Measurements from ENCODE around the gene KRT3.

GRCh38 chr12:52825961-52826360 lies 30.0 kb upstream of the KRT3 start:
- TF ChIP-seq, protein P1, sequence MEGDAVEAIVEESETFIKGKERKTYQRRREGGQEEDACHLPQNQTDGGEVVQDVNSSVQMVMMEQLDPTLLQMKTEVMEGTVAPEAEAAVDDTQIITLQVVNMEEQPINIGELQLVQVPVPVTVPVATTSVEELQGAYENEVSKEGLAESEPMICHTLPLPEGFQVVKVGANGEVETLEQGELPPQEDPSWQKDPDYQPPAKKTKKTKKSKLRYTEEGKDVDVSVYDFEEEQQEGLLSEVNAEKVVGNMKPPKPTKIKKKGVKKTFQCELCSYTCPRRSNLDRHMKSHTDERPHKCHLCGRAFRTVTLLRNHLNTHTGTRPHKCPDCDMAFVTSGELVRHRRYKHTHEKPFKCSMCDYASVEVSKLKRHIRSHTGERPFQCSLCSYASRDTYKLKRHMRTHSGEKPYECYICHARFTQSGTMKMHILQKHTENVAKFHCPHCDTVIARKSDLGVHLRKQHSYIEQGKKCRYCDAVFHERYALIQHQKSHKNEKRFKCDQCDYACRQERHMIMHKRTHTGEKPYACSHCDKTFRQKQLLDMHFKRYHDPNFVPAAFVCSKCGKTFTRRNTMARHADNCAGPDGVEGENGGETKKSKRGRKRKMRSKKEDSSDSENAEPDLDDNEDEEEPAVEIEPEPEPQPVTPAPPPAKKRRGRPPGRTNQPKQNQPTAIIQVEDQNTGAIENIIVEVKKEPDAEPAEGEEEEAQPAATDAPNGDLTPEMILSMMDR (IDR thresholded peaks at IDR 0.05; ENCODE audit: insufficient read depth, low read length, poor library complexity, severe bottlenecking), result no peak
- TF ChIP-seq EZH2phosphoT487 (conservative IDR thresholded peaks at IDR 0.05; ENCODE audit: low read length), result no peak

Measured in SU-DHL-6 (cell line).